ENCODE measurements around the gene TCEA2. TPM values are rescaled to one million over a fixed set of nuclear protein-coding genes. Genes with fewer than 3 reads are reported as not detected.

Gene TCEA2
- total and polyA plus RNA-seq, 2 of the 13 experiments (the other 11 are each of a cell fraction or from before 2014, with no cell fraction given), result 28.1 to 33.7 TPM

GRCh38 chr20:64083378-64083803 is 20.4 kb downstream of the TCEA2 start (continued):
- no peak for TF ChIP-seq TRAFD1 (CRISPR knock-in tag; IDR thresholded peaks at IDR 0.05; ENCODE audit: borderline replicate concordance)
- no peak for TF ChIP-seq HOXA9 (CRISPR knock-in tag; IDR thresholded peaks at IDR 0.05; ENCODE audit: borderline replicate concordance)
- TF ChIP-seq ZNF564 (CRISPR knock-in tag; IDR thresholded peaks at IDR 0.05), result no peak; the same call in 1 of the 2 replicates
- no peak for TF ChIP-seq KLF15 (CRISPR knock-in tag; IDR thresholded peaks at IDR 0.05; ENCODE audit: borderline replicate concordance)
- no peak for TF ChIP-seq NFE2 (CRISPR knock-in tag; IDR thresholded peaks at IDR 0.05)
- TF ChIP-seq CCDC6 (CRISPR knock-in tag; IDR thresholded peaks at IDR 0.05), result no peak
- TF ChIP-seq RFX1 (IDR thresholded peaks at IDR 0.05), result no peak
- TF ChIP-seq HNRNPK (IDR thresholded peaks at IDR 0.05; ENCODE audit: low read depth, low read length, poor library complexity, severe bottlenecking), result peak; percentile 41
- 0 out of 2 replicates have a peak, but pooled peaks have one; percentile 15 for TF ChIP-seq MXD4 (CRISPR knock-in tag; IDR thresholded peaks at IDR 0.05)
- TF ChIP-seq TEAD3 (CRISPR knock-in tag; optimal IDR thresholded peaks at IDR 0.05; ENCODE audit: borderline replicate concordance), result peak; percentile 39
- TF ChIP-seq ZNF691 (CRISPR knock-in tag; IDR thresholded peaks at IDR 0.05; ENCODE audit: borderline replicate concordance, low read depth), result no peak; the same call in 1 of the 2 replicates
- TF ChIP-seq ZNF33B (CRISPR knock-in tag; IDR thresholded peaks at IDR 0.05), result no peak
- no peak for TF ChIP-seq HOXA5 (CRISPR knock-in tag; IDR thresholded peaks at IDR 0.05)
- no peak for TF ChIP-seq ZNF790 (CRISPR knock-in tag; IDR thresholded peaks at IDR 0.05; ENCODE audit: borderline replicate concordance)
- no peak for TF ChIP-seq HOXA7 (CRISPR knock-in tag; IDR thresholded peaks at IDR 0.05)
- peak; percentile 29; the same call in 1 of the 2 replicates for TF ChIP-seq RXRB (CRISPR knock-in tag; IDR thresholded peaks at IDR 0.05; ENCODE audit: borderline replicate concordance)
- TF ChIP-seq ZNF550 (CRISPR knock-in tag; IDR thresholded peaks at IDR 0.05; ENCODE audit: borderline replicate concordance), result no peak
- no peak for TF ChIP-seq ZKSCAN8 (CRISPR knock-in tag; IDR thresholded peaks at IDR 0.05; ENCODE audit: borderline replicate concordance)
- TF ChIP-seq ZNF205 (CRISPR knock-in tag; IDR thresholded peaks at IDR 0.05), result peak; percentile 59; the same call in 1 of the 2 replicates
- no peak for TF ChIP-seq MAFG (CRISPR knock-in tag; IDR thresholded peaks at IDR 0.05)
- TF ChIP-seq PAF1 (CRISPR knock-in tag; IDR thresholded peaks at IDR 0.05), result no peak
- TF ChIP-seq ZNF557 (CRISPR knock-in tag; IDR thresholded peaks at IDR 0.05), result no peak; the same call in 1 of the 2 replicates
- TF ChIP-seq ZNF576 (CRISPR knock-in tag; IDR thresholded peaks at IDR 0.05), result no peak
- peak; percentile 83; the same call in 1 of the 2 replicates for TF ChIP-seq NRL (CRISPR knock-in tag; IDR thresholded peaks at IDR 0.05; ENCODE audit: borderline replicate concordance)
- TF ChIP-seq ZBTB14 (CRISPR knock-in tag; IDR thresholded peaks at IDR 0.05), result 0 out of 2 replicates have a peak, but pooled peaks have one; percentile 69
- TF ChIP-seq ZNF44 (CRISPR knock-in tag; IDR thresholded peaks at IDR 0.05), result no peak; the same call in 1 of the 2 replicates
- no peak for TF ChIP-seq EZH2 (conservative IDR thresholded peaks at IDR 0.05; ENCODE audit: low read depth, low read length)
